Activated CD4-positive, alpha-beta T cell treated with anti-CD3 and anti-CD28 coated beads for 24 hours (primary cell): ENCODE data around the gene EREG.
A peak's percentile ranks its signal among the peaks of the same experiment; 100 is the strongest.
"Not testable (repeated sequence)": the region's sequence is repeated elsewhere in the genome, so short reads cannot be mapped to it uniquely, and the experiment has no call there.

Experiments used
- DNase-seq, 2 donors: peaks; one replicate each; pipeline ENCODE4 v3.0.0-alpha.2; 2020; ENCODE audit warnings: low read depth in 2 of 2

EREG gene

GRCh38 chr4:74364652-74365491 is at the start of gene EREG:
Gene EREG (plus strand): TSS chr4:74365145. CDS start chr4:74365309, 164 bp downstream.
- no peak for DNase-seq

- DNase-seq, result no peak
Measured at GRCh38 chr4:74315376-74315775, 49.6 kb upstream of the EREG start.

- DNase-seq, result no peak
Measured at GRCh38 chr4:74316397-74316796, 48.5 kb upstream of the EREG start.

GRCh38 chr4:74317616-74318246 is 47.2 kb upstream of the EREG start:
- no peak for DNase-seq

- DNase-seq, result no peak
Measured at GRCh38 chr4:74318276-74318675, 46.7 kb upstream of the EREG start.

GRCh38 chr4:74319470-74319869 is 45.5 kb upstream of the EREG start:
- DNase-seq, result no peak

- peak in 1 of 2 donors; percentile 4 for DNase-seq
Measured at GRCh38 chr4:74320559-74321118, 44.3 kb upstream of the EREG start.

GRCh38 chr4:74322301-74322700 is 42.6 kb upstream of the EREG start:
- no peak for DNase-seq

GRCh38 chr4:74323663-74324062 is 41.3 kb upstream of the EREG start:
- DNase-seq, result no peak

- no peak for DNase-seq
Measured at GRCh38 chr4:74324262-74324661, 40.7 kb upstream of the EREG start.

- DNase-seq, result no peak
Measured at GRCh38 chr4:74325886-74326285, 39.1 kb upstream of the EREG start.

GRCh38 chr4:74327762-74328161 is 37.2 kb upstream of the EREG start:
- no peak for DNase-seq

GRCh38 chr4:74328501-74328900 is 36.4 kb upstream of the EREG start:
- DNase-seq, result no peak

GRCh38 chr4:74329307-74329706 is 35.6 kb upstream of the EREG start:
- DNase-seq, result no peak

GRCh38 chr4:74330295-74330750 is 34.6 kb upstream of the EREG start:
- no peak for DNase-seq

- no peak for DNase-seq
Measured at GRCh38 chr4:74331252-74331651, 33.7 kb upstream of the EREG start.

- no peak for DNase-seq
Measured at GRCh38 chr4:74331944-74332343, 33.0 kb upstream of the EREG start.

- no peak for DNase-seq
Measured at GRCh38 chr4:74334636-74335035, 30.3 kb upstream of the EREG start.

- no peak for DNase-seq
Measured at GRCh38 chr4:74335341-74336021, 29.5 kb upstream of the EREG start.

- no peak for DNase-seq
Measured at GRCh38 chr4:74338792-74339333, 26.1 kb upstream of the EREG start.

- no peak for DNase-seq
Measured at GRCh38 chr4:74339501-74339900, 25.4 kb upstream of the EREG start.

GRCh38 chr4:74340421-74340820 is 24.5 kb upstream of the EREG start:
- DNase-seq, result not testable (repeated sequence)
